Osteoblast (primary cell): ENCODE measurements around the gene SHISA8. TPM values are rescaled to one million over a fixed set of nuclear protein-coding genes. Genes with fewer than 3 reads are reported as not detected.
A peak's percentile ranks its signal among the peaks of the same experiment; 100 is the strongest.

Experiments
- DNase-seq: peaks from one replicate; pipeline ENCODE4 v3.0.0; 2011; ENCODE audit warnings: low spot score, mixed read lengths; ENCODE audit not compliant: insufficient read length; ENCODE audit errors: missing footprints
- H2AFZ ChIP-seq: 2 replicates; pipeline ENCODE4 v1.6.0; 2011; ENCODE audit warnings: mild to moderate bottlenecking, low read length
- H3K27ac ChIP-seq: 2 replicates; pipeline ENCODE4 v1.5.1; 2011; ENCODE audit warnings: mild to moderate bottlenecking, low read depth, low read length, moderate library complexity
- H3K27me3 ChIP-seq: 2 replicates; pipeline ENCODE4 v1.6.0; 2012; ENCODE audit warnings: mild to moderate bottlenecking, control low read depth, inconsistent platforms, low read length, moderate library complexity; ENCODE audit not compliant: insufficient read depth
- H3K36me3 ChIP-seq: 2 replicates; pipeline ENCODE4 v1.5.1; 2011; ENCODE audit warnings: mild to moderate bottlenecking, low read length, control low read depth, moderate library complexity; ENCODE audit not compliant: insufficient read depth
- H3K4me1 ChIP-seq: 2 replicates; pipeline ENCODE4 v1.5.1; 2011; ENCODE audit warnings: mild to moderate bottlenecking, low read length, control low read depth, moderate library complexity; ENCODE audit not compliant: insufficient read depth
- H3K4me2 ChIP-seq: 2 replicates; pipeline ENCODE4 v1.6.0; 2011; ENCODE audit warnings: mild to moderate bottlenecking, low read length; ENCODE audit not compliant: insufficient read depth
- H3K4me3 ChIP-seq: fragments of 200-600 bp; sonication (generic); 3 replicates; pipeline ENCODE4 v1.5.1; 2012; ENCODE audit warnings: mild to moderate bottlenecking, low read length, inconsistent platforms; ENCODE audit not compliant: insufficient read depth
- H3K79me2 ChIP-seq: 2 replicates; pipeline ENCODE4 v1.6.0; 2012; ENCODE audit warnings: mild to moderate bottlenecking, low read length, control low read depth, inconsistent platforms; ENCODE audit not compliant: insufficient read depth
- H3K9me3 ChIP-seq: 2 replicates; pipeline ENCODE4 v1.5.1; 2011; ENCODE audit warnings: low read depth, low read length, control low read depth
- H4K20me1 ChIP-seq: 2 replicates; pipeline ENCODE4 v1.6.0; 2012; ENCODE audit warnings: mild to moderate bottlenecking, low read length, control low read depth; ENCODE audit not compliant: insufficient read depth
- CTCF ChIP-seq: IDR thresholded peaks from 2 replicates; pipeline ENCODE4 v1.5.1; 2011; ENCODE audit warnings: mild to moderate bottlenecking, low read depth, low read length, moderate library complexity; ENCODE audit errors: extremely low read depth
- total RNA-seq: library from RNA; depleted of rRNA; stranded (reverse); fragments of >200 nt; gene quantifications from 2 replicates; pipeline ENCODE4 v1.2.3, GENCODE V29; 2012

SHISA8 gene
- total RNA-seq, 1 donor, result not detected

GRCh38 chr22:41902016-41902415, 12.9 kb downstream of the SHISA8 start:
- no peak for DNase-seq
- no peaks in the 10 kb centered on the region for H3K79me2 ChIP-seq
- TF ChIP-seq CTCF, result no peak

GRCh38 chr22:41900652-41901312, 14.1 kb downstream of the SHISA8 start:
- TF ChIP-seq CTCF, result no peak
- H3K4me3 ChIP-seq, result no peak overlapping the region

More at GRCh38 chr22:41902016-41902415, 12.9 kb downstream of the SHISA8 start:
- H3K9me3 ChIP-seq, result no peaks in the 10 kb centered on the region
- no peak overlapping the region for H3K27ac ChIP-seq
- no peaks in the 10 kb centered on the region for H3K4me1 ChIP-seq
- no peak overlapping the region for H3K4me2 ChIP-seq
- H3K36me3 ChIP-seq, result peaks cover 37% of the 10 kb centered on the region
- no peak overlapping the region for H3K4me3 ChIP-seq
- no peak overlapping the region for H2AFZ ChIP-seq
- H4K20me1 ChIP-seq, result peaks cover 8% of the 10 kb centered on the region
- H3K27me3 ChIP-seq, result no peaks in the 10 kb centered on the region

GRCh38 chr22:41899992-41900651, 14.8 kb downstream of the SHISA8 start:
- peaks cover 8% of the 10 kb centered on the region for H4K20me1 ChIP-seq
- no peak for TF ChIP-seq CTCF
- H3K79me2 ChIP-seq, result no peaks in the 10 kb centered on the region
- DNase-seq, result no peak
- no peak overlapping the region for H2AFZ ChIP-seq
- H3K27me3 ChIP-seq, result no peaks in the 10 kb centered on the region
- no peaks in the 10 kb centered on the region for H3K4me1 ChIP-seq
- H3K27ac ChIP-seq, result no peak overlapping the region
- no peaks in the 10 kb centered on the region for H3K9me3 ChIP-seq
- no peak overlapping the region for H3K4me3 ChIP-seq
- H3K4me2 ChIP-seq, result no peak overlapping the region
- peaks cover 37% of the 10 kb centered on the region for H3K36me3 ChIP-seq

More at GRCh38 chr22:41900652-41901312, 14.1 kb downstream of the SHISA8 start:
- Histone ChIP-seq H3K4me1 (no peaks in the 10 kb centered on the region), H3K27me3 (no peaks in the 10 kb centered on the region), H3K4me2 (no peak overlapping the region), H3K79me2 (no peaks in the 10 kb centered on the region), H3K9me3 (no peaks in the 10 kb centered on the region), H3K36me3 (peaks cover 37% of the 10 kb centered on the region), H2AFZ (no peak overlapping the region), H3K27ac (no peak overlapping the region), H4K20me1 (peaks cover 8% of the 10 kb centered on the region)
- DNase-seq, result peak; percentile 66

GRCh38 chr22:41899110-41899509, 15.8 kb downstream of the SHISA8 start:
- Histone ChIP-seq H3K9me3 (no peaks in the 10 kb centered on the region), H3K79me2 (no peaks in the 10 kb centered on the region), H3K4me3 (no peak overlapping the region), H3K27me3 (no peaks in the 10 kb centered on the region), H3K27ac (no peak overlapping the region), H3K4me1 (no peaks in the 10 kb centered on the region), H2AFZ (no peak overlapping the region), H3K4me2 (no peak overlapping the region), H4K20me1 (peaks cover 8% of the 10 kb centered on the region), H3K36me3 (peaks cover 45% of the 10 kb centered on the region)
- no peak for DNase-seq
- no peak for TF ChIP-seq CTCF
